Stimulated activated CD4-positive, alpha-beta T cell treated with anti-CD3 and anti-CD28 coated beads, TNF-alpha, amount 100 ng/mL, for 48 hours (primary cell): ENCODE measurements around the gene LIPC.

Source experiments
- DNase-seq, 3 donors: peaks; one replicate each; pipeline ENCODE4 v3.0.0-alpha.2; 2020; ENCODE audit warnings: low read depth in 3 of 3

The LIPC gene

GRCh38 chr15:58431221-58432149 is at the start of gene LIPC:
Gene LIPC, plus strand, starts transcription at chr15:58431991. Its CDS starts 42 bp downstream, at chr15:58432033.
- no peak for DNase-seq

DNA sequence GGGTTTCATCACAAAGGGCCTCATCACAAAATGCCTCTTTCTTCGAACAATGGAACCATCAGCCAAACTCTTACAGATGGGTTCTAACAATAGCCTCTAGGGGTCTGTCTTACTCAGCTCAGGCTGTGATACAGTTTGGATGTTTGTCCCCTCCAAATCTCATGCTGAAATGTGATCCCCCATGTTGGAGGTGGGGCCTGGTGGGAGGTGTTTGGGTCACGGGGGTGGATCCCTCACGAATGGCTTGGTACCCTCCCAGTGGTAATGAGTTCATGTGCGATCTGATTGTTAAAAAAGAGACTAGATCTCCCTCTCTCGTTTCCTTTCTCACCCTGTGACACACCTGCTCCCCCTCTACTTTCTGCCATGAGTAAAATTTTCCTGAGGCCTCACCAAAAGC is 47.9 kb upstream of the LIPC start:
- DNase-seq: peak; percentile 16 to 56 (median 29)

DNA sequence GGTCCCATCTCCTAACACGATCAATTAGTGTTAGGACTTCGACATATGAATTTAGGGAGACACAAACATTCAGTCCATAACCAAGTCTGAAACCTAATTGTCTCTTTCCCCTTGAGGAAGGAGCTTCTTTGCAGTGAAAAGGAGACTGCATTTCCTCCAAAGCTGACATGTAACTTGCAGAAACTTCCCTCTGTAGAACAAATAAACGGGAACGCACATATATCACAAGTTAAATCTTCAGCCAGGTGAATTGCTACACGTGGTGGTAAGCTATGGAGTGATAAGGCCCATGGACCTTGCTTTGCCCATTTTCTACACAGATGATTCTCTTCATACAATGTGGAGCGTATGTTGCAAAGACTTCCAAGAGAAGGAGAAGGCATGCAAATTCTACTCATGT is 47.1 kb upstream of the LIPC start:
- DNase-seq: no peak

GRCh38 chr15:58386081-58386480 is 45.7 kb upstream of the LIPC start:
- DNase-seq: no peak

DNA sequence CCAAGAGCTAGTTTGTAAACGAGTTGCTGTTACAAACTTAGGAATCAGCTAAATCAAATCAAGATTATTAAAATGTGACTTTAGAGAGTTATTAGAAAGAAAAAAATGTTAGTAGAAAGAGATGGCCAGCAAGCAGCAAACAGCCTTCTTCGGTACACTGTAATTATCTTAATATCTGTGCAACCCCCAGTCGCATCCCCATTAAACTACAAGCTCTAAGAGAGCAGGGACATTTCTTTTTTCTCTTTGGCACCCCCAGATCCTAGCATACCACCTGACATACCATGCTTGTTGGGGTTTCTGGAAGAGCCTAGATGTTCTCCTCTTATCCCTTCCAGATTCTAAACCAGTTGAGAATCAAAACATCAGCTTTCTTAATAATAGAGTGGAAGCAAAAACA is 45.1 kb upstream of the LIPC start:
- no peak for DNase-seq

GRCh38 chr15:58387130-58387529 is 44.7 kb upstream of the LIPC start:
- DNase-seq: no peak

DNA sequence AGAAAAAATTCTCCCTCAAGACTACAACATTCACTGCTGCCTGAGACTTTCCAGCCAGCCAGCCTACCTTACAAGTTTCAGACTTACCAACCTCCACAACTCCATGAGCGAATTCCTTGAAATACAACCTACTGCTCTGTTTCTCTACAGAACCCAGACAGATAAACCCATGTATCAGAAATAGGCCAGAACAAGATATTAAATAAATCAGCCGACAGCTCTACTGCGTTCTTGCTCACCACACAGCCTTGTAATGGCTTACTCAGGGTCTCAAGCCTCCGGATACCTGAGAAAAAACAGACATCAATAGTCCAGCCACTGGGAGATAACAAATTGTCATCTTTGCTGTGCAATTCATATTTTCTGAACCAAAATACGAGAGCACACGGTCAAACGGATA is 43.6 kb upstream of the LIPC start:
- no peak for DNase-seq

GRCh38 chr15:58390118-58390517 is 41.7 kb upstream of the LIPC start:
- DNase-seq: no peak

GRCh38 chr15:58390655-58391054 is 41.1 kb upstream of the LIPC start:
- DNase-seq: no peak

DNA sequence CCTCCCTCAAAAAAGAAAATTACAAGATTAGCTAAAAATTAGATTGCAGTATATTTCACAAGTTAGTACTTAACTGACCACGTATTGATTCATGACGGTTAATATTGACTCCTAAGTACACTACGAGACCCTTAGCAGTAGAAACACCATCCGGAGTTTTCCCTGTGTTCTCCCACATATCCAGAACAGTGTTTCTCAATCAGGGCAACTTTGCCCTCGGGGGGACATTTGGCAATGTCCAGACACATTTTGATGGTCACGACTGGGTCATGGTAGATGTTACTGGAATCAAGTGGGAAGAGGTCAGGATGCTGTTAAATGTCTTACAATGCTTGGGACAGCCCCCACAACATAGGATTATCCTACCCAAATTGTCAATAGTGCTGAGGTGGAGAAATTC is 40.7 kb upstream of the LIPC start:
- DNase-seq: no peak

- DNase-seq: no peak
Measured at GRCh38 chr15:58392141-58392540, 39.6 kb upstream of the LIPC start.

GRCh38 chr15:58392611-58393161 is 39.1 kb upstream of the LIPC start:
- DNase-seq: no peak

- no peak for DNase-seq
Measured at GRCh38 chr15:58393241-58393662, 38.5 kb upstream of the LIPC start.

DNA sequence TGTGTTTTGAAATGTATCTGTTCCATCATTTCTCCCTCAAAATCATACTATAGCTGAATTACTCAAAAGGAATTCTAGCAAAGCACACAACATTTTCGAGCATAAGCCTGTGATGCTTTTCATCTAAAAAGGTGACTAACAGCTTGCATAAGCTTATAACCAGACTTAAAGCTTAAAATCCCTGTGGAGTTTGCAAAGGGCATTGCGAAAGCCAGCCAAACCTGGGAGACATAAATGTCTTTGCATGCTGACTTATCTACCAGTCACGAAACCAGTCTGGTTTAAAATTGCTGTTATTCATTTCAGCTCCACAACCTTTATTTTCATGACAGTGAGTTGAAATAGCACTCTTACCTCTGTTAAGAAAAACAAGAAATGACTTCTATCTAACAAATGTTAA is 35.6 kb upstream of the LIPC start:
- no peak for DNase-seq

DNA sequence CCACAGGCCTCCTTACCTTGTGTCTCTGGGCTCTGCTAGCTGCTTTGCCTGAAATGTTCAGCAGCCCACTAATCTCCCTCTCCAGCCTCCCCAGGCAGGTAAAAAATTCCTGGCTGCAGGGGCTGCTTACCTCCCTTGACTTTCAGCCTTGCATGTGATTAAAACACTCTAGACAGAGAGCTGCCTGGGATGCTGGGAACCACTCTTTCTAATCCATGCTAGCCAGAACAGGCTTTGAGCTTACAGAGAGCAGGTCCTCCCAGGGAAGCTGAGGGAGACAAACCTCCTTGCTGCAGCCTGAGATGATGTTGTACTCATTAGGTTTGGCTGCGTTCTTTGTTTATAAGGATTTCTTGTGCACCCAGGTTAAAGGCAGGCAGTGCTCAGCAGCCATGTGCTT is 33.7 kb upstream of the LIPC start:
- no peak for DNase-seq

DNA sequence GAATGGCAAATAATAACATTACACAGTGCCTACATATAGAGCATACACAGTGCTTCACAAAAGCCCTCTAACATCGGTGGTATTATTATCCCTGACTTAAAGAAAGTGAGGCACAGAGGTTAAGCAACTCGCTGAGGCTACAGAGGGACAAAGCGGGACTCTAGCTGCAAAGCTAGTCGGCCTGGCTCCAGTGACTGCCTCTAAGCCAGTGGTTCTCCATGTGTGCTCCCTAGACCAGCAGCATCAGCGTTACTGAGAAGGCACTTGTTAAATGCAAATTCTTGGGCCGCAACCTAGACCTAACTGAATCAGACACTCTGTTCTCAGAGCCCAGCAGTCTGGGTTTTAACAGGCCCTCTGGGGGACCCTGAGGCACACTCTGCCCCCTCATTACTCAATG is 33.1 kb upstream of the LIPC start:
- DNase-seq: no peak

GRCh38 chr15:58399739-58400138 is 32.1 kb upstream of the LIPC start:
- no peak for DNase-seq

DNA sequence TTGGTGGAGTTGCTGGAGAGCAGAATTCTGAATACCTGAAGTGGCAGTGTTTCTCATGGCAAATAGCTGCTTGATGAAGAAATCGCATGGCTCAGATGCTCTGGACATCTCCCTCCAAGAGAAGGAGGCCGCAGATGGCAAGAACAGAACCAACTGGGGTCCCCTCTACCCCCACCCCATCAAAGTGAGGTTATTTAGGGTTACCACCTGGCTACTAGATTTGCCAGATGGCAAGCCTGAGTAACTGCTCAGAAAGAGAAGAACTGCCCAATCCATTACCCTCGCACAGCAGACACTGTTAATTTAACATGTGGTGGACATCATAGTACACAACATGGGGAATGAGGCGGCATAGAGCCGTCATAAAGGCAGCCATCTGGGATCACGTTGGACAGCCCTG is 30.5 kb upstream of the LIPC start:
- DNase-seq: no peak

DNA sequence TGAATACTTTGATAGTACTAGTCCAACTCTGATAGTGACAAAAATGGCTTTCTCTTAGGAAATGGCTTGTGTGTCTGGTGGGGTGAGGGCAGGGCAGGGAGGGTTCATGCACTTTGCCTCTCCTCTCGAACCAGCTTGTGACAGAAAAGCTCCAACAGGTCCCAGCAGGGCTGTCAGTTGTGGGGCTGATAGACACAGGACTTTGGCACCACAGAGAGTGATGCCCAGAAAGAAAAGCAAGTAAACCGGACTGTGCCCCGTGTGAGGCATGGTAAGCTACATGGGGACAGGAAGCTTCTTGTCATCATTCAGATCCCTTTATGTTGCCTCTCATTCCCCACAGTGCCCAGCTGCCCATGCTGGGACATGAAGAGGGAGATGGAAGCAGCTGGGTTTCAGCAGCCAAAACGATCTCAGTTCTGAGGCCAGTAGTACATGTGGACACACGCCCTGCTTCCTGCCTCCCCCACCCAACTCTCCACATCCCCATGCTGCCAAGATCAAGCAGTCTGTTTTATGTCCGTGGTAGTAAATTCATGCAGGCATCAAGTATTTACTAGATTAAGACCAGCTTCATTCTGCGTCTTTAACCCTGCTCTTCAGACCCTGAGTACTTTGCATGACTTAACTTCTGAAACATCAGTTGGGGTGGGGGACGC is 29.7 kb upstream of the LIPC start:
- no peak for DNase-seq

- DNase-seq: no peak
Measured at GRCh38 chr15:58403581-58403980, 28.2 kb upstream of the LIPC start.

DNA sequence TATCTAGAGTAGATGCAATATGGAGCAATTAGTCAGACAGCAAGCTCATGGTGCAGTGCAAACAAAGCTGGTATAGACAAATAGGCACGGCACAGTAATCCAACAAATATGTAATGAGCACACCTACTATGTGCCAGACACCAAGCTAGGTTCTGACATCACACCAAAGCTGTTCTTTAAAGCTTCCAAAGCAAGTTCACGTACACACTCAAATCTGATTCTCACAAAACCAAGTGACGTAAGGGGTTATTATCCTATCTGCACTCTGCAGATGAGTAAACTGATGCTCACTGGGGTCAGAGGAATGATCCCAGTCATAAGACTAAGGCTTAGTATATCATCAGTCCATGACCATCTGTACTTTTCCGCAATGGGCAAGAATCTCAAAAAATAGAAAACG is 27.8 kb upstream of the LIPC start:
- DNase-seq: no peak

DNA sequence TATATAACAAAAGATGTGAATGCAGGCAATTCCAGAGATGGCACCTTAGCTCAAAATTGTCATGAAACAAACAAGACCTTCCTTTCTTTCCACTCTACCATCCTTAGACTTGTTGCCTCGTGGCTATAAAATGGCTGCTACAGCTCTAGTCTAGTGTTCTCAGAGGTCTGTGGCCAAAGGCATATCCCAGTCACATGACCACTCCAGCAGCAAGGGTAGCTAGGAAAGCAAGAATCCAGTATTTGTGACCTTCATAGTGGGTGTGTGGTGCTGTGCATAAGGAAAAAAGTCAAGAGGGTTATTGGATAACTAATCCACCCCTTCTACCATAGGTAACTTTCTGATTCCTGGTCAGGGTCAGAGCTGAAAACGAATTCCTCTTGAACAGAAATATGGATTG is 27.1 kb upstream of the LIPC start:
- no peak for DNase-seq

DNA sequence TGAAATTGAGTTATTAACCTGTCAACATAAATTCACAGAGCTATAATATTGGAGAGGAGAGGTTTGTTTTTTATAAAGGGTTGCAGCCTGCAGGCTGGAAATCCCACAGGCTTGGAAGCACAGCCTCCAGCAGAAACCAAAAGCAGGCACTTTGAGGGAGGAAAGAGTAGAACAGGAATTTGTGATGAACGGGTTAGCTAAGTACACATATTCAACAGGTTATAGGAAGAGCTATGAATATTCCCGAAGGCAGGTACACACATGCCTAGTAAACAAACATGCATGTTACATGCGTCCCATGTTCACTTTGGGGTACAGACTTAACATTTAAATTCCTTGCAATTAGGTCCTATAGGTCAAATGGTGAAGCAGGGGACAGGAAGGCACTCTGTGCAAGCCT is 25.9 kb upstream of the LIPC start:
- DNase-seq: no peak
